ENCODE measurements around the gene CYP4A11.
A peak's percentile ranks its signal among the peaks of the same experiment; 100 is the strongest.
"Not testable (repeated sequence)": the region's sequence is repeated elsewhere in the genome, so short reads cannot be mapped to it uniquely, and the experiment has no call there.

Gene CYP4A11

DNA sequence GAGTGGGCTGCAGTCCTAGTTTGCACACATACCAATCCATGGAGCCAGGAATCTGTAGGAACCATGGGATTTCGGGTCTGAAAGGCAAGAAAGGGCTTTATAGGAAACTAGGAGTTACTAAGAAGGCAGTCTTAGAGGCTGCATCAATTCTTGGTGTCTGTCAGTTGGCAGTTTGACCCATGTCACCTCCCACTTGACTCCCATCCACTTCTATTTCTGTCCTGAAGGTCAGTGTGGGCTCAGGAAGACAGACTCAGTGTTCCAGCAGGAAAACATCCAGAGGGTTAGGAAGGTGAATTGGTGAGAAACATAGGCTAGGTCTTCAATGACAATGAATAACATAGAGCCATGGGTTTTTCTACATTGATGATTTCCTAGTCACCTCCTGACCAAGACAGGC, 4.0 kb downstream of the CYP4A11 start:
- no peak for DNase-seq (ENCODE audit: low read depth, low spot score)
- no peak overlapping the region for H3K4me3 ChIP-seq (ENCODE audit: low read depth, low read length)
- TF ChIP-seq, protein P1, sequence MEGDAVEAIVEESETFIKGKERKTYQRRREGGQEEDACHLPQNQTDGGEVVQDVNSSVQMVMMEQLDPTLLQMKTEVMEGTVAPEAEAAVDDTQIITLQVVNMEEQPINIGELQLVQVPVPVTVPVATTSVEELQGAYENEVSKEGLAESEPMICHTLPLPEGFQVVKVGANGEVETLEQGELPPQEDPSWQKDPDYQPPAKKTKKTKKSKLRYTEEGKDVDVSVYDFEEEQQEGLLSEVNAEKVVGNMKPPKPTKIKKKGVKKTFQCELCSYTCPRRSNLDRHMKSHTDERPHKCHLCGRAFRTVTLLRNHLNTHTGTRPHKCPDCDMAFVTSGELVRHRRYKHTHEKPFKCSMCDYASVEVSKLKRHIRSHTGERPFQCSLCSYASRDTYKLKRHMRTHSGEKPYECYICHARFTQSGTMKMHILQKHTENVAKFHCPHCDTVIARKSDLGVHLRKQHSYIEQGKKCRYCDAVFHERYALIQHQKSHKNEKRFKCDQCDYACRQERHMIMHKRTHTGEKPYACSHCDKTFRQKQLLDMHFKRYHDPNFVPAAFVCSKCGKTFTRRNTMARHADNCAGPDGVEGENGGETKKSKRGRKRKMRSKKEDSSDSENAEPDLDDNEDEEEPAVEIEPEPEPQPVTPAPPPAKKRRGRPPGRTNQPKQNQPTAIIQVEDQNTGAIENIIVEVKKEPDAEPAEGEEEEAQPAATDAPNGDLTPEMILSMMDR (IDR thresholded peaks at IDR 0.05; ENCODE audit: low read depth, low read length), result no peak
- in situ Hi-C loops (cut with HindIII; ENCODE audit: low sequenced_read_pairs), result no loop called here

DNA sequence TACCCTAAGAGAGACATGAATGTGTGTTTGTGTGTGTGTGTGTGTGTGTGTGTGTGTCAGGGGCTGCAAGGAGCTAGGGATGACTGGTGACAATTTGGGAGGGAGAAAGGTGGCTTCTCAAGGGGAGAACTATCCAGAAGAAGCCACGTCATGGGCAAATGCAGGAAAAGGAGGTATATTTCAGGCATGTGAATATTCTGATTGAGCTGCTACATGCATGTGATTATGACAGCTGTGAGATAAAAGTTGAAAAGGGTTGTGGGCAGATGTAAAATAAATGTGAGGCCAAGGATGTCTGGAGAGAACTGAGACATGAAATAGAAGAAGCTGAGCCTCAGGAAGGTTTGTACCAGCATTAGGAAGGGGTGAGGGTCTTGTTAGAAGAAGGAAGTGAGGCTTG, 4.5 kb downstream of the CYP4A11 start:
- in situ Hi-C loops (cut with HindIII; ENCODE audit: low sequenced_read_pairs), result no loop called here
- H3K4me3 ChIP-seq (ENCODE audit: low read depth, low read length), result no peak overlapping the region
- DNase-seq (ENCODE audit: low read depth, low spot score), result no peak
- TF ChIP-seq, protein P1 (IDR thresholded peaks at IDR 0.05; ENCODE audit: low read depth, low read length), result no peak

DNA sequence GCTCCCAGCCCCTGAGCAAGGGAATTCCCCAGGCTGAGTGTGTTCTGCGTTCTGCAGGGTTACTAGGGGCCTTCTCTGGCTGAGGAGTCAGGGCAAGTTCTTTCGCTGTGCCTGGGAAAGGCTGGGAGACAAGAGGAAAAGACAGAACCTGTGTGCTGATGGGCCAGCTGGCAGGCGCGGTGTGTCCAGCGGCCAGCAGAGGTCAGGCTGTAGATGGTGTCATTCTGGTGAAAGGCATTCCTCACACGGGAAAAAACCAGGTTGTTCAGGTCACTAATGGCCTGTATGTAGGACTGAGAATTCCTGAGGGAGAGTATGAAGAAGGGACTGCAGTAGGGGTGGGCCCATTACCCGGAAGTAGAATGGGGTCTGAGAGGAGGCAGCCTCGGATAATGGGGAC, 6.4 kb downstream of the CYP4A11 start:
- H3K4me3 ChIP-seq (ENCODE audit: low read depth, low read length); in situ Hi-C loops (cut with HindIII; ENCODE audit: low sequenced_read_pairs): not testable (repeated sequence)
- peak; percentile 2 for DNase-seq (ENCODE audit: low read depth, low spot score)
- TF ChIP-seq, protein P1 (IDR thresholded peaks at IDR 0.05; ENCODE audit: low read depth, low read length), result peak; percentile 57

DNA sequence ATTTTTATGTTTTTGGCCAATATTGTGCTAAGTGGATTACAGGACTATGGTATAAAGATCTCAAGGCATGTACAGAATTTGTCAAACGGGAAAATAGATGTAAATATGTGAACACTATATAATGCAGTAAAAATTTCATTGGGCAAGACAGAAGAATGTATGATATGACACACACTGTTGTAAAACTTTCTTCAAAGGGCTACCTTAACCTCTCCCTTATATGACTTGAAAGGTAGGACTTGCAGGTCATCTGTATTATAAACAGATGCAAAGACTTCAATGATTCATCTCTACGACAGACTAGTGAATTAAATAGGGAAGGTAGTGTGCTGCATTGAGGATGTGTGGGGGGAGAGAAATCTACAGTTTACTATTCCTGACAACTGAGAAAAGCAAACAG, 9.3 kb downstream of the CYP4A11 start:
- H3K4me3 ChIP-seq (ENCODE audit: low read depth, low read length); DNase-seq (ENCODE audit: low read depth, low spot score); in situ Hi-C loops (cut with HindIII; ENCODE audit: low sequenced_read_pairs): not testable (repeated sequence)

DNA sequence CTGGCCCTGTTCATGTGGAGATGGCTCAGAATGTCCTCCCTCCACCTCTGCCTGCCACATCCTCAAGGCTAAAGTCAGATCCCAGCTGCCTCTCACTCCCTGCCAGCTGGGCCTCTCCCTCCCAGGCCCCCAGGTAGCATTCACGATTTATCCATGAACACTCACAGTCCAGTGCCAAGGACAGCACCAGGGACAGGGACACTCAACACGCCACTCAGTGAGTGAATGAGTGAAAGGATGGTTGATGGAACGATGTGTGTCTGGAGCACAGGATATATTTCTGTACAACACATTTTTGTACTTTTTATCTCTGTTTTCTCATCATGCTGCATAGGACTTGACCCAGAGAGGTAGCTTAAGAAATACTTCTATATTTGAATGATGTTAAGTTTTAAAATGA, 10.1 kb downstream of the CYP4A11 start:
- TF ChIP-seq, protein P1 (IDR thresholded peaks at IDR 0.05; ENCODE audit: low read depth, low read length), result no peak
- no peak for DNase-seq (ENCODE audit: low read depth, low spot score)
- H3K4me3 ChIP-seq (ENCODE audit: low read depth, low read length), result no peak overlapping the region
- in situ Hi-C loops (cut with HindIII; ENCODE audit: low sequenced_read_pairs), result no loop called here

DNA sequence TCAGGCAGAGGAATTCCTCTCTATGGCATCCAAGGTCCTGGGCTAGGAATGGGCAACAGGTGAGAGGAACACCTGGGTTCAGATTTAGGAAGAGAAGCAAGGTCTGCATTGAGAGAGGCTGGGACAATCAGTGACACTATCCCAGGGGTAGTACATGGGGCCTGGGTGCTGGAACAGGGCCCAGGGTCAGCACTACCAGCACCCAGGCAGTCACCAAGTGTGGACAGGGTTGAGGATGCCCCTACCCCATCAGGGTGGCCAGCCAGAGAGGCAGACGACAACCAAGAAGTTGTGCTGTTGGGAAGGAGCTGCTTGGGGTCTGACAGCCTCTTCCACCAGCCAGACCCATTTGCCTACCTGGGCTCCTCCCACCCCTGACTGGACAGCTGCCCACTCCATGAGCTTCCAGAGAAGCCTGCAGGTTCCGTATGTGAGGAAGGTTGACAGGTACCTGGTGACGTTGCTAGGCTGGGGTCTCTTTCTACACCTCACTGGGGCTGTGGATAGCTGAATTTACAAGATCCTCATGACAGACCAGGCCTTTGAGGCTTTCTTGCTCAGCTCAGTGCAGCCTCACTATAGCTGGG, 13.9 kb downstream of the CYP4A11 start:
- no peak for DNase-seq (ENCODE audit: low read depth, low spot score)
- in situ Hi-C loops (cut with HindIII; ENCODE audit: low sequenced_read_pairs), result no loop called here
- H3K4me3 ChIP-seq (ENCODE audit: low read depth, low read length), result no peak overlapping the region
- TF ChIP-seq, protein P1 (IDR thresholded peaks at IDR 0.05; ENCODE audit: low read depth, low read length), result no peak

DNA sequence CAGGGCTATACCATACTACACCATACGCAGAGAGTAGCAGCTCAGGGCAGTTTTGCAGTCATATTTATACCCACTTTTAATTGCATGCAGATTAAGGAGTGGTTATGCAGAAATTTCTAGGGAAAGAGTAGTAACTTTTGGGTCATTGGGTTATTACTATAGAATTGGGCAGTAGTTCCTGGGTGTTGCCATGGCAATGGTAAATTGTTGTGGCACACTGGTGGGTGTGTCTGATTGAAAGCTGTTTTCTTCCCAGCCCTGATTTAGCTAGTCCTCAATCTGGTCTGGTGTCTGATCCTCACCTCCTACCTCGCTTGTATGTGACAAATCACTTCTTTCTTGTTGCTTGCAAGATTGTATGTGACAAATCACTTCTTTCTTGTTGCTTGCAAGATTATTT, 30.5 kb downstream of the CYP4A11 start:
- TF ChIP-seq, protein P1 (IDR thresholded peaks at IDR 0.05; ENCODE audit: low read depth, low read length), result no peak
- in situ Hi-C loops (cut with HindIII; ENCODE audit: low sequenced_read_pairs), result no loop called here
- H3K4me3 ChIP-seq (ENCODE audit: low read depth, low read length), result no peak overlapping the region
- DNase-seq (ENCODE audit: low read depth, low spot score), result no peak
